Hepatocyte (in vitro differentiated cells): Measurements from ENCODE around the gene MAPKAP1.

Experiments used
- CTCF ChIP-seq: fragments of 200-600 bp; sonication (generic); IDR thresholded peaks from 2 replicates; pipeline ENCODE4 v1.5.1; 2016; ENCODE audit warnings: antibody characterized with exemption, mild to moderate bottlenecking; ENCODE audit not compliant: poor library complexity
- EZH2 ChIP-seq: fragments of 200-600 bp; sonication (generic); IDR thresholded peaks from 2 replicates; pipeline ENCODE4 v1.6.1; 2016; ENCODE audit warnings: antibody characterized with exemption, mild to moderate bottlenecking, borderline replicate concordance

- TF ChIP-seq EZH2 = no peak
- no peak for TF ChIP-seq CTCF
These were observed 293.4 kb downstream of the MAPKAP1 start for GRCh38 chr9:125413579-125413978.
